ENCODE data around the gene SH2D1A. TPM values are rescaled to one million over a fixed set of nuclear protein-coding genes. Genes with fewer than 3 reads are reported as not detected.

The SH2D1A gene
- total and polyA plus RNA-seq, 2 donors, result 81.1 to 218 TPM

- no peak for DNase-seq (ENCODE audit: low read depth in 6 of 9, low spot score in 9 of 9)
- peaks cover 0 to 3% of the 10 kb centered on the region in 2 donors for H3K9me3 ChIP-seq (ENCODE audit: control insufficient read depth in 2 of 2, insufficient read depth in 1 of 2, low read length in 1 of 2)
- H3K27me3 ChIP-seq (ENCODE audit: control insufficient read depth in 2 of 2, insufficient read depth in 1 of 2, low read length in 1 of 2), result no peaks in the 10 kb centered on the region
- H3K36me3 ChIP-seq (ENCODE audit: control insufficient read depth in 2 of 2, insufficient read depth in 2 of 2, low read length in 1 of 2), result no peaks in the 10 kb centered on the region
- H3K27ac ChIP-seq (ENCODE audit: low read depth in 1 of 2, low read length in 1 of 2), result peak overlapping the region; percentile 87 to 93
- H3K4me1 ChIP-seq (ENCODE audit: control insufficient read depth in 2 of 2, insufficient read depth in 2 of 2, low read length in 2 of 2), result peaks cover 7 to 32% of the 10 kb centered on the region in 2 donors
- peak overlapping the region; percentile 73 to 76 for H3K4me3 ChIP-seq (ENCODE audit: low read length in 2 of 2)
- WGBS, result 14% methylated on average over 15 of the region's 15 CpGs
Measured at GRCh38 chrX:124346877-124347241, 496 bp downstream of the SH2D1A start.

GRCh38 chrX:124347242-124347641 is 879 bp downstream of the SH2D1A start:
- Histone ChIP-seq H3K4me3 (ENCODE audit: low read length in 2 of 2) (peak overlapping the region; percentile 73 to 76), H3K9me3 (ENCODE audit: control insufficient read depth in 2 of 2, insufficient read depth in 1 of 2, low read length in 1 of 2) (peaks cover 0 to 3% of the 10 kb centered on the region in 2 donors), H3K4me1 (ENCODE audit: control insufficient read depth in 2 of 2, insufficient read depth in 2 of 2, low read length in 2 of 2) (peaks cover 7 to 28% of the 10 kb centered on the region in 2 donors), H3K27ac (ENCODE audit: low read depth in 1 of 2, low read length in 1 of 2) (peak overlapping the region; percentile 87 to 93), H3K36me3 (ENCODE audit: control insufficient read depth in 2 of 2, insufficient read depth in 2 of 2, low read length in 1 of 2) (no peaks in the 10 kb centered on the region), H3K27me3 (ENCODE audit: control insufficient read depth in 2 of 2, insufficient read depth in 1 of 2, low read length in 1 of 2) (no peaks in the 10 kb centered on the region)
- WGBS, result 3% methylated on average over 5 of the region's 5 CpGs
- DNase-seq (ENCODE audit: low read depth in 6 of 9, low spot score in 9 of 9), result peak in 5 of 9 donors; percentile 36 to 76 (median 48)

- Histone ChIP-seq H3K4me1 (ENCODE audit: control insufficient read depth in 2 of 2, insufficient read depth in 2 of 2, low read length in 2 of 2) (peaks cover 7 to 23% of the 10 kb centered on the region in 2 donors), H3K9me3 (ENCODE audit: control insufficient read depth in 2 of 2, insufficient read depth in 1 of 2, low read length in 1 of 2) (peaks cover 0 to 3% of the 10 kb centered on the region in 2 donors), H3K27me3 (ENCODE audit: control insufficient read depth in 2 of 2, insufficient read depth in 1 of 2, low read length in 1 of 2) (no peaks in the 10 kb centered on the region), H3K36me3 (ENCODE audit: control insufficient read depth in 2 of 2, insufficient read depth in 2 of 2, low read length in 1 of 2) (no peaks in the 10 kb centered on the region), H3K27ac (ENCODE audit: low read depth in 1 of 2, low read length in 1 of 2) (peak overlapping the region; percentile 84 to 87), H3K4me3 (ENCODE audit: low read length in 2 of 2) (peak overlapping the region; percentile 73 to 76)
- DNase-seq (ENCODE audit: low read depth in 6 of 9, low spot score in 9 of 9), result peak in 3 of 9 donors; percentile 39 to 70 (median 53)
- WGBS, result 6% methylated on average over 5 of the region's 5 CpGs
Measured at GRCh38 chrX:124348182-124348581, 1.8 kb downstream of the SH2D1A start.

GRCh38 chrX:124348885-124349453 is 2.6 kb downstream of the SH2D1A start:
- peak in 2 of 9 donors; percentile 45 to 76 for DNase-seq (ENCODE audit: low read depth in 6 of 9, low spot score in 9 of 9)
- 19% methylated on average over 6 of the region's 6 CpGs for WGBS
- Histone ChIP-seq H3K9me3 (ENCODE audit: control insufficient read depth in 2 of 2, insufficient read depth in 1 of 2, low read length in 1 of 2) (peaks cover 0 to 3% of the 10 kb centered on the region in 2 donors), H3K27ac (ENCODE audit: low read depth in 1 of 2, low read length in 1 of 2) (peak overlapping the region; percentile 84 to 87), H3K36me3 (ENCODE audit: control insufficient read depth in 2 of 2, insufficient read depth in 2 of 2, low read length in 1 of 2) (no peaks in the 10 kb centered on the region), H3K4me3 (ENCODE audit: low read length in 2 of 2) (peak overlapping the region; percentile 73 to 76), H3K4me1 (ENCODE audit: control insufficient read depth in 2 of 2, insufficient read depth in 2 of 2, low read length in 2 of 2) (peaks cover 7 to 20% of the 10 kb centered on the region in 2 donors), H3K27me3 (ENCODE audit: control insufficient read depth in 2 of 2, insufficient read depth in 1 of 2, low read length in 1 of 2) (no peaks in the 10 kb centered on the region)

GRCh38 chrX:124354648-124355047 is 8.3 kb downstream of the SH2D1A start:
- DNase-seq (ENCODE audit: low read depth in 6 of 9, low spot score in 9 of 9), result no peak
- H3K27ac ChIP-seq (ENCODE audit: low read depth in 1 of 2, low read length in 1 of 2), result peak overlapping the region in 1 of 2 donors; percentile 75
- H3K4me1 ChIP-seq (ENCODE audit: control insufficient read depth in 2 of 2, insufficient read depth in 2 of 2, low read length in 2 of 2), result peaks cover 0 to 15% of the 10 kb centered on the region in 2 donors
- peak overlapping the region; percentile 32 to 43 for H3K4me3 ChIP-seq (ENCODE audit: low read length in 2 of 2)
- WGBS, result 18% methylated on average over 2 of the region's 2 CpGs
- no peaks in the 10 kb centered on the region for H3K36me3 ChIP-seq (ENCODE audit: control insufficient read depth in 2 of 2, insufficient read depth in 2 of 2, low read length in 1 of 2)
- H3K9me3 ChIP-seq (ENCODE audit: control insufficient read depth in 2 of 2, insufficient read depth in 1 of 2, low read length in 1 of 2), result no peaks in the 10 kb centered on the region
- no peaks in the 10 kb centered on the region for H3K27me3 ChIP-seq (ENCODE audit: control insufficient read depth in 2 of 2, insufficient read depth in 1 of 2, low read length in 1 of 2)

- H3K27ac ChIP-seq (ENCODE audit: low read depth in 1 of 2, low read length in 1 of 2), result peak overlapping the region; percentile 65 to 86
- peaks cover 0 to 24% of the 10 kb centered on the region in 2 donors for H3K36me3 ChIP-seq (ENCODE audit: control insufficient read depth in 2 of 2, insufficient read depth in 2 of 2, low read length in 1 of 2)
- H3K9me3 ChIP-seq (ENCODE audit: control insufficient read depth in 2 of 2, insufficient read depth in 1 of 2, low read length in 1 of 2), result no peaks in the 10 kb centered on the region
- WGBS, result 3% methylated on average over 3 of the region's 3 CpGs
- DNase-seq (ENCODE audit: low read depth in 6 of 9, low spot score in 9 of 9), result peak in 4 of 9 donors; percentile 44 to 80 (median 58)
- no peaks in the 10 kb centered on the region for H3K27me3 ChIP-seq (ENCODE audit: control insufficient read depth in 2 of 2, insufficient read depth in 1 of 2, low read length in 1 of 2)
- H3K4me3 ChIP-seq (ENCODE audit: low read length in 2 of 2), result peak overlapping the region; percentile 26 to 32
- peaks cover 7 to 28% of the 10 kb centered on the region in 2 donors for H3K4me1 ChIP-seq (ENCODE audit: control insufficient read depth in 2 of 2, insufficient read depth in 2 of 2, low read length in 2 of 2)
Measured at GRCh38 chrX:124358800-124359383, 12.5 kb downstream of the SH2D1A start.

GRCh38 chrX:124362072-124362471 is 15.7 kb downstream of the SH2D1A start:
- Histone ChIP-seq H3K27ac (ENCODE audit: low read depth in 1 of 2, low read length in 1 of 2) (peak overlapping the region in 1 of 2 donors; percentile 28), H3K27me3 (ENCODE audit: control insufficient read depth in 2 of 2, insufficient read depth in 1 of 2, low read length in 1 of 2) (no peaks in the 10 kb centered on the region), H3K4me1 (ENCODE audit: control insufficient read depth in 2 of 2, insufficient read depth in 2 of 2, low read length in 2 of 2) (peaks cover 7 to 20% of the 10 kb centered on the region in 2 donors), H3K36me3 (ENCODE audit: control insufficient read depth in 2 of 2, insufficient read depth in 2 of 2, low read length in 1 of 2) (peaks cover 0 to 45% of the 10 kb centered on the region in 2 donors), H3K9me3 (ENCODE audit: control insufficient read depth in 2 of 2, insufficient read depth in 1 of 2, low read length in 1 of 2) (no peaks in the 10 kb centered on the region), H3K4me3 (ENCODE audit: low read length in 2 of 2) (no peak overlapping the region)
- DNase-seq (ENCODE audit: low read depth in 6 of 9, low spot score in 9 of 9), result no peak
- WGBS, result 75% methylated on average over 2 of the region's 2 CpGs

- Histone ChIP-seq H3K27me3 (ENCODE audit: control insufficient read depth in 2 of 2, insufficient read depth in 1 of 2, low read length in 1 of 2) (no peaks in the 10 kb centered on the region), H3K4me3 (ENCODE audit: low read length in 2 of 2) (no peak overlapping the region), H3K9me3 (ENCODE audit: control insufficient read depth in 2 of 2, insufficient read depth in 1 of 2, low read length in 1 of 2) (no peaks in the 10 kb centered on the region), H3K36me3 (ENCODE audit: control insufficient read depth in 2 of 2, insufficient read depth in 2 of 2, low read length in 1 of 2) (peaks cover 0 to 45% of the 10 kb centered on the region in 2 donors), H3K27ac (ENCODE audit: low read depth in 1 of 2, low read length in 1 of 2) (no peak overlapping the region), H3K4me1 (ENCODE audit: control insufficient read depth in 2 of 2, insufficient read depth in 2 of 2, low read length in 2 of 2) (peaks cover 7 to 20% of the 10 kb centered on the region in 2 donors)
- no peak for DNase-seq (ENCODE audit: low read depth in 6 of 9, low spot score in 9 of 9)
- 86% methylated on average over 1 of the region's 1 CpG for WGBS
Measured at GRCh38 chrX:124362761-124363160, 16.4 kb downstream of the SH2D1A start.

- Histone ChIP-seq H3K4me1 (ENCODE audit: control insufficient read depth in 2 of 2, insufficient read depth in 2 of 2, low read length in 2 of 2) (peaks cover 0 to 14% of the 10 kb centered on the region in 2 donors), H3K36me3 (ENCODE audit: control insufficient read depth in 2 of 2, insufficient read depth in 2 of 2, low read length in 1 of 2) (peaks cover 2 to 77% of the 10 kb centered on the region in 2 donors), H3K27me3 (ENCODE audit: control insufficient read depth in 2 of 2, insufficient read depth in 1 of 2, low read length in 1 of 2) (no peaks in the 10 kb centered on the region), H3K4me3 (ENCODE audit: low read length in 2 of 2) (no peak overlapping the region), H3K9me3 (ENCODE audit: control insufficient read depth in 2 of 2, insufficient read depth in 1 of 2, low read length in 1 of 2) (no peaks in the 10 kb centered on the region), H3K27ac (ENCODE audit: low read depth in 1 of 2, low read length in 1 of 2) (peak overlapping the region in 1 of 2 donors; percentile 26)
- no peak for DNase-seq (ENCODE audit: low read depth in 6 of 9, low spot score in 9 of 9)
Measured at GRCh38 chrX:124369722-124370121, 23.4 kb downstream of the SH2D1A start.

All from thymus (tissue), 11 donors.